WTC11 (cell line): ENCODE data around the gene ADAM19. TPM values are rescaled to one million over a fixed set of nuclear protein-coding genes. Genes with fewer than 3 reads are reported as not detected.

ENCODE experiments used
- ATAC-seq: fragments of 200-7000 bp; cut with Tn5 transposase; 2 replicates; pipeline ENCODE4 v1.10.0; 2021; ENCODE audit warnings: mild to moderate bottlenecking, moderate library complexity
- CTCF ChIA-PET: fragments of 300-600 bp; sonication (Branson Sonifier 250); formaldehyde crosslinking; loops from one replicate; lab custom pipeline; 2021; ENCODE audit warnings: antibody characterized with exemption; lab: Charles Lee
- POLR2A ChIA-PET: fragments of 350-600 bp; sonication (Branson Sonifier 250); formaldehyde crosslinking; loops from one replicate; lab custom pipeline; 2021; ENCODE audit warnings: antibody characterized with exemption; lab: Charles Lee
- DNase-seq: peaks from one replicate; pipeline ENCODE4 v3.0.0; 2021; ENCODE audit warnings: low spot score
- H3K27ac Mint-ChIP-seq: 2 replicates; pipeline ENCODE4 v1.8.0; 2021; ENCODE audit warnings: mixed read lengths
- H3K27me3 Mint-ChIP-seq: 2 replicates; pipeline ENCODE4 v1.8.0; 2021; ENCODE audit warnings: low read depth, mild to moderate bottlenecking, moderate library complexity, mixed read lengths
- H3K36me3 Mint-ChIP-seq: 2 replicates; pipeline ENCODE4 v1.8.0; 2021; ENCODE audit warnings: mixed read lengths
- H3K4me1 Mint-ChIP-seq: 2 replicates; pipeline ENCODE4 v1.8.0; 2022; ENCODE audit warnings: mixed read lengths
- H3K4me3 Mint-ChIP-seq: 2 replicates; pipeline ENCODE4 v1.8.0; 2021; ENCODE audit warnings: mild to moderate bottlenecking, moderate library complexity, mixed read lengths
- H3K9me3 Mint-ChIP-seq: 2 replicates; pipeline ENCODE4 v1.8.0; 2021; ENCODE audit warnings: mixed read lengths
- FOXK1 ChIP-seq: sonication (generic); formaldehyde crosslinking; IDR thresholded peaks from 2 replicates; pipeline ENCODE4 v1.8.0; 2022; ENCODE audit warnings: mild to moderate bottlenecking, moderate library complexity, missing genetic modification reagents
- FOXP1 ChIP-seq: sonication (generic); formaldehyde crosslinking; IDR thresholded peaks from 2 replicates; pipeline ENCODE4 v1.8.0; 2022; ENCODE audit warnings: missing genetic modification reagents, mild to moderate bottlenecking, moderate library complexity, borderline replicate concordance
- GTF2I ChIP-seq: fragments of 250-450 bp; sonication (Bioruptor Pico); conservative IDR thresholded peaks from 2 replicates; pipeline ENCODE4 v1.4.0; 2021; ENCODE audit warnings: mild to moderate bottlenecking
- IRF2 ChIP-seq: sonication (generic); formaldehyde crosslinking; IDR thresholded peaks from 2 replicates; pipeline ENCODE4 v1.8.0; 2022; ENCODE audit warnings: low read depth, missing genetic modification reagents, borderline replicate concordance
- JUN ChIP-seq: sonication (generic); formaldehyde crosslinking; IDR thresholded peaks from 2 replicates; pipeline ENCODE4 v1.8.0; 2023; ENCODE audit warnings: mild to moderate bottlenecking, missing genetic modification reagents
- NFYB ChIP-seq: sonication (generic); formaldehyde crosslinking; conservative IDR thresholded peaks from 2 replicates; pipeline ENCODE4 v1.8.0; 2022; ENCODE audit warnings: low read depth, missing genetic modification reagents
- NR3C1 ChIP-seq: sonication (generic); formaldehyde crosslinking; conservative IDR thresholded peaks from 2 replicates; pipeline ENCODE4 v1.8.1; 2023; ENCODE audit warnings: low read depth, mild to moderate bottlenecking, missing genetic modification reagents
- RELA ChIP-seq: sonication (generic); formaldehyde crosslinking; IDR thresholded peaks from 2 replicates; pipeline ENCODE4 v1.8.1; 2022; ENCODE audit warnings: missing genetic modification reagents, mild to moderate bottlenecking, borderline replicate concordance
- SMAD4 ChIP-seq: sonication (generic); formaldehyde crosslinking; IDR thresholded peaks from 2 replicates; pipeline ENCODE4 v1.8.0; 2022; ENCODE audit warnings: mild to moderate bottlenecking, missing genetic modification reagents
- TCF7 ChIP-seq: sonication (generic); formaldehyde crosslinking; IDR thresholded peaks from 2 replicates; pipeline ENCODE4 v1.8.0; 2022; ENCODE audit warnings: mild to moderate bottlenecking, low read depth, missing genetic modification reagents, moderate library complexity
- TEAD1 ChIP-seq: sonication (generic); formaldehyde crosslinking; IDR thresholded peaks from 2 replicates; pipeline ENCODE4 v1.8.0; 2022; ENCODE audit warnings: mild to moderate bottlenecking, missing genetic modification reagents
- ZBTB21 ChIP-seq: sonication (generic); formaldehyde crosslinking; IDR thresholded peaks from 2 replicates; pipeline ENCODE4 v1.8.1; 2023; ENCODE audit warnings: mild to moderate bottlenecking, missing genetic modification reagents, borderline replicate concordance
- ZNF121 ChIP-seq: sonication (generic); formaldehyde crosslinking; IDR thresholded peaks from 2 replicates; pipeline ENCODE4 v1.8.0; 2023; ENCODE audit warnings: missing genetic modification reagents
- ZNF138 ChIP-seq: sonication (generic); formaldehyde crosslinking; conservative IDR thresholded peaks from 2 replicates; pipeline ENCODE4 v1.8.1; 2022; ENCODE audit warnings: mild to moderate bottlenecking, moderate library complexity, missing genetic modification reagents
- ZNF232 ChIP-seq: sonication (generic); formaldehyde crosslinking; IDR thresholded peaks from 2 replicates; pipeline ENCODE4 v1.8.0; 2022; ENCODE audit warnings: mild to moderate bottlenecking, missing genetic modification reagents
- ZNF317 ChIP-seq: sonication (generic); formaldehyde crosslinking; IDR thresholded peaks from 2 replicates; pipeline ENCODE4 v1.8.1; 2023; ENCODE audit warnings: low read depth, mild to moderate bottlenecking, moderate library complexity, missing genetic modification reagents, borderline replicate concordance
- ZNF416 ChIP-seq: fragments of 250-450 bp; sonication (Bioruptor Pico); IDR thresholded peaks from 2 replicates; pipeline ENCODE4 v1.9.0; 2021; ENCODE audit warnings: mild to moderate bottlenecking, inconsistent platforms
- total RNA-seq: library from RNA; stranded (reverse); gene quantifications from 3 replicates; pipeline ENCODE4 v1.2.3, GENCODE V29; 2021
- TF ChIP-seq, protein P1 (sequence below): fragments of 200-600 bp; IDR thresholded peaks from 2 replicates; pipeline ENCODE4 v1.8.0; 2022; ENCODE audit warnings: antibody characterized with exemption
- TF ChIP-seq, protein P2 (sequence below): fragments of 250-450 bp; sonication (Bioruptor Pico); IDR thresholded peaks from 2 replicates; pipeline ENCODE4 v1.9.0; 2021; ENCODE audit warnings: moderate library complexity, mild to moderate bottlenecking, inconsistent platforms, borderline replicate concordance
- TF ChIP-seq, protein P3 (sequence below): sonication (generic); formaldehyde crosslinking; IDR thresholded peaks from 2 replicates; pipeline ENCODE4 v1.8.0; 2023; ENCODE audit warnings: missing genetic modification reagents
- TF ChIP-seq, protein P4 (sequence below): sonication (generic); formaldehyde crosslinking; IDR thresholded peaks from 2 replicates; pipeline ENCODE4 v1.8.1; 2022; ENCODE audit warnings: missing genetic modification reagents, borderline replicate concordance
- TF ChIP-seq, protein P5 (sequence below): sonication (generic); formaldehyde crosslinking; IDR thresholded peaks from 2 replicates; pipeline ENCODE4 v1.8.1; 2023; ENCODE audit warnings: mild to moderate bottlenecking, moderate library complexity, missing genetic modification reagents
- TF ChIP-seq, protein P6 (sequence below): sonication (generic); formaldehyde crosslinking; IDR thresholded peaks from 2 replicates; pipeline ENCODE4 v1.8.1; 2022; ENCODE audit warnings: low read depth, mild to moderate bottlenecking, moderate library complexity, missing genetic modification reagents, borderline replicate concordance
- TF ChIP-seq, protein P7 (sequence below): fragments of 250-450 bp; sonication (Bioruptor Pico); IDR thresholded peaks from 2 replicates; pipeline ENCODE4 v2.1.2; 2022; ENCODE audit warnings: mild to moderate bottlenecking, moderate library complexity

Gene ADAM19
- total RNA-seq, 1 experiment from 2014 or later, result 28.6 TPM

DNA sequence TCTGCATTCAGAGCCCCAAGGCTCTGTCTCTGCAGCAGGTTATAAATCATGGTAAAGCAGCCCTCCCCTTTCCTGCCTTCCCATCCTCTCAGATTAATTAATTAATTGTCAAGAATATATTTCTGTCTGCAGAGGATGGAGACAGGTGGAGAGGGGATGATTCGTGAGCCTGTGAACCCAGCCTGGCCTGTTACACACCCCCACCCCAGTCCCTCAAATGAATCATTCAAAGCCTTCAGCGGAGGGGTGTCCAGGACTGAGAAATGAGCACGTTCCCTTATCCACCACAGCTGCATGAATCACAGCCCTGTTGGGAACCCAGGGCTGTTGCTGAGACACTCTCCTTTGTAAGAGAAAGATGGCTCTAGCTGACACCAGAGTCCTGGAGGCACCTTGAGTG, 59.6 kb downstream of the ADAM19 start (continued):
- TF ChIP-seq, protein P1, sequence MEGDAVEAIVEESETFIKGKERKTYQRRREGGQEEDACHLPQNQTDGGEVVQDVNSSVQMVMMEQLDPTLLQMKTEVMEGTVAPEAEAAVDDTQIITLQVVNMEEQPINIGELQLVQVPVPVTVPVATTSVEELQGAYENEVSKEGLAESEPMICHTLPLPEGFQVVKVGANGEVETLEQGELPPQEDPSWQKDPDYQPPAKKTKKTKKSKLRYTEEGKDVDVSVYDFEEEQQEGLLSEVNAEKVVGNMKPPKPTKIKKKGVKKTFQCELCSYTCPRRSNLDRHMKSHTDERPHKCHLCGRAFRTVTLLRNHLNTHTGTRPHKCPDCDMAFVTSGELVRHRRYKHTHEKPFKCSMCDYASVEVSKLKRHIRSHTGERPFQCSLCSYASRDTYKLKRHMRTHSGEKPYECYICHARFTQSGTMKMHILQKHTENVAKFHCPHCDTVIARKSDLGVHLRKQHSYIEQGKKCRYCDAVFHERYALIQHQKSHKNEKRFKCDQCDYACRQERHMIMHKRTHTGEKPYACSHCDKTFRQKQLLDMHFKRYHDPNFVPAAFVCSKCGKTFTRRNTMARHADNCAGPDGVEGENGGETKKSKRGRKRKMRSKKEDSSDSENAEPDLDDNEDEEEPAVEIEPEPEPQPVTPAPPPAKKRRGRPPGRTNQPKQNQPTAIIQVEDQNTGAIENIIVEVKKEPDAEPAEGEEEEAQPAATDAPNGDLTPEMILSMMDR, result no peak
- TF ChIP-seq NFYB (CRISPR knock-in tag) (no peak), ZNF317 (no peak), ZNF232 (CRISPR knock-in tag) (no peak), SMAD4 (no peak), GTF2I (no peak)
- TF ChIP-seq, protein P2, sequence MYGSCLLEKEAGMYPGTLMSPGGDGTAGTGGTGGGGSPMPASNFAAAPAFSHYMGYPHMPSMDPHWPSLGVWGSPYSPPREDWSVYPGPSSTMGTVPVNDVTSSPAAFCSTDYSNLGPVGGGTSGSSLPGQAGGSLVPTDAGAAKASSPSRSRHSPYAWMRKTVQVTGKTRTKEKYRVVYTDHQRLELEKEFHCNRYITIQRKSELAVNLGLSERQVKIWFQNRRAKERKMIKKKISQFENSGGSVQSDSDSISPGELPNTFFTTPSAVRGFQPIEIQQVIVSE (CRISPR knock-in tag), result no peak
- TF ChIP-seq, protein P3, sequence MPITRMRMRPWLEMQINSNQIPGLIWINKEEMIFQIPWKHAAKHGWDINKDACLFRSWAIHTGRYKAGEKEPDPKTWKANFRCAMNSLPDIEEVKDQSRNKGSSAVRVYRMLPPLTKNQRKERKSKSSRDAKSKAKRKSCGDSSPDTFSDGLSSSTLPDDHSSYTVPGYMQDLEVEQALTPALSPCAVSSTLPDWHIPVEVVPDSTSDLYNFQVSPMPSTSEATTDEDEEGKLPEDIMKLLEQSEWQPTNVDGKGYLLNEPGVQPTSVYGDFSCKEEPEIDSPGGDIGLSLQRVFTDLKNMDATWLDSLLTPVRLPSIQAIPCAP (CRISPR knock-in tag), result no peak
- TF ChIP-seq, protein P4, sequence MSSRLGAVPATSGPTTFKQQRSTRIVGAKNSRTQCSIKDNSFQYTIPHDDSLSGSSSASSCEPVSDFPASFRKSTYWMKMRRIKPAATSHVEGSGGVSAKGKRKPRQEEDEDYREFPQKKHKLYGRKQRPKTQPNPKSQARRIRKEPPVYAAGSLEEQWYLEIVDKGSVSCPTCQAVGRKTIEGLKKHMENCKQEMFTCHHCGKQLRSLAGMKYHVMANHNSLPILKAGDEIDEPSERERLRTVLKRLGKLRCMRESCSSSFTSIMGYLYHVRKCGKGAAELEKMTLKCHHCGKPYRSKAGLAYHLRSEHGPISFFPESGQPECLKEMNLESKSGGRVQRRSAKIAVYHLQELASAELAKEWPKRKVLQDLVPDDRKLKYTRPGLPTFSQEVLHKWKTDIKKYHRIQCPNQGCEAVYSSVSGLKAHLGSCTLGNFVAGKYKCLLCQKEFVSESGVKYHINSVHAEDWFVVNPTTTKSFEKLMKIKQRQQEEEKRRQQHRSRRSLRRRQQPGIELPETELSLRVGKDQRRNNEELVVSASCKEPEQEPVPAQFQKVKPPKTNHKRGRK, result no peak

DNA sequence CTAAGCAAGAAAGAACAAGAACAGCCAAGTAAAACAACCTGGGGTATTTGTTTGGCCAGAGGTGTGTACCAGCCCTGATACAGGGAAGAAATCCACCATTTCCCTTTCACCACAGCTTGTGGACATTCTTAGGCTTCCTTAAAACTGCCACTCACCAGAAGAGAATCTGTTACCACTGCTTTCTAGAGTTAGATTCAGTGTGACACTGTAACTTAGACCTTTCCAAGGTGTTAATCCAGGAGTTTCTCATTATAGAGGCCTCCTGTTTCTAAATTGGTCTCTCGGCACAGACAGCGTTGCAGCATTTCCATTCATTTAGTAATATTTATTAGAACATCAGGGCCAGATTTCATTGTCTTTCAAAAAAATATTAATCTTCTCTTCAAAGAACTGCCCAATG, 60.6 kb downstream of the ADAM19 start:
- Mint-ChIP-seq H3K27me3 (no peaks in the 10 kb centered on the region), H3K4me3 (no peak overlapping the region), H3K36me3 (peaks cover 19% of the 10 kb centered on the region), H3K27ac (no peak overlapping the region), H3K4me1 (no peaks in the 10 kb centered on the region), H3K9me3 (peaks cover 9% of the 10 kb centered on the region; the same call in 1 of the 2 replicates)
- DNase-seq (no peak), ATAC-seq (no peak)
- TF ChIP-seq, protein P5, sequence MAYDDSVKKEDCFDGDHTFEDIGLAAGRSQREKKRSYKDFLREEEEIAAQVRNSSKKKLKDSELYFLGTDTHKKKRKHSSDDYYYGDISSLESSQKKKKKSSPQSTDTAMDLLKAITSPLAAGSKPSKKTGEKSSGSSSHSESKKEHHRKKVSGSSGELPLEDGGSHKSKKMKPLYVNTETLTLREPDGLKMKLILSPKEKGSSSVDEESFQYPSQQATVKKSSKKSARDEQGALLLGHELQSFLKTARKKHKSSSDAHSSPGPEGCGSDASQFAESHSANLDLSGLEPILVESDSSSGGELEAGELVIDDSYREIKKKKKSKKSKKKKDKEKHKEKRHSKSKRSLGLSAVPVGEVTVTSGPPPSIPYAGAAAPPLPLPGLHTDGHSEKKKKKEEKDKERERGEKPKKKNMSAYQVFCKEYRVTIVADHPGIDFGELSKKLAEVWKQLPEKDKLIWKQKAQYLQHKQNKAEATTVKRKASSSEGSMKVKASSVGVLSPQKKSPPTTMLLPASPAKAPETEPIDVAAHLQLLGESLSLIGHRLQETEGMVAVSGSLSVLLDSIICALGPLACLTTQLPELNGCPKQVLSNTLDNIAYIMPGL, result no peak
- TF ChIP-seq TCF7 (CRISPR knock-in tag) (no peak), ZNF138 (CRISPR knock-in tag) (no peak), JUN (no peak), IRF2 (CRISPR knock-in tag) (no peak), ZBTB21 (no peak), TEAD1 (no peak), FOXP1 (no peak), NR3C1 (CRISPR knock-in tag) (no peak), ZNF416 (no peak), ZNF121 (no peak), RELA (no peak), FOXK1 (CRISPR knock-in tag) (no peak)
- TF ChIP-seq, protein P6, sequence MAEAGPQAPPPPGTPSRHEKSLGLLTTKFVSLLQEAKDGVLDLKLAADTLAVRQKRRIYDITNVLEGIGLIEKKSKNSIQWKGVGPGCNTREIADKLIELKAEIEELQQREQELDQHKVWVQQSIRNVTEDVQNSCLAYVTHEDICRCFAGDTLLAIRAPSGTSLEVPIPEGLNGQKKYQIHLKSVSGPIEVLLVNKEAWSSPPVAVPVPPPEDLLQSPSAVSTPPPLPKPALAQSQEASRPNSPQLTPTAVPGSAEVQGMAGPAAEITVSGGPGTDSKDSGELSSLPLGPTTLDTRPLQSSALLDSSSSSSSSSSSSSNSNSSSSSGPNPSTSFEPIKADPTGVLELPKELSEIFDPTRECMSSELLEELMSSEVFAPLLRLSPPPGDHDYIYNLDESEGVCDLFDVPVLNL, result no peak
- TF ChIP-seq, protein P7, sequence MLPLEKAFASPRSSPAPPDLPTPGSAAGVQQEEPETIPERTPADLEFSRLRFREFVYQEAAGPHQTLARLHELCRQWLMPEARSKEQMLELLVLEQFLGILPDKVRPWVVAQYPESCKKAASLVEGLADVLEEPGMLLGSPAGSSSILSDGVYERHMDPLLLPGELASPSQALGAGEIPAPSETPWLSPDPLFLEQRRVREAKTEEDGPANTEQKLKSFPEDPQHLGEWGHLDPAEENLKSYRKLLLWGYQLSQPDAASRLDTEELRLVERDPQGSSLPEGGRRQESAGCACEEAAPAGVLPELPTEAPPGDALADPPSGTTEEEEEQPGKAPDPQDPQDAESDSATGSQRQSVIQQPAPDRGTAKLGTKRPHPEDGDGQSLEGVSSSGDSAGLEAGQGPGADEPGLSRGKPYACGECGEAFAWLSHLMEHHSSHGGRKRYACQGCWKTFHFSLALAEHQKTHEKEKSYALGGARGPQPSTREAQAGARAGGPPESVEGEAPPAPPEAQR (CRISPR knock-in tag), result no peak
- TF ChIP-seq, protein P3 (CRISPR knock-in tag), result no peak
- ChIA-PET POLR2A (no interaction called here), CTCF (no interaction called here)
